ENCODE measurements around the gene ITGAE.

DNA sequence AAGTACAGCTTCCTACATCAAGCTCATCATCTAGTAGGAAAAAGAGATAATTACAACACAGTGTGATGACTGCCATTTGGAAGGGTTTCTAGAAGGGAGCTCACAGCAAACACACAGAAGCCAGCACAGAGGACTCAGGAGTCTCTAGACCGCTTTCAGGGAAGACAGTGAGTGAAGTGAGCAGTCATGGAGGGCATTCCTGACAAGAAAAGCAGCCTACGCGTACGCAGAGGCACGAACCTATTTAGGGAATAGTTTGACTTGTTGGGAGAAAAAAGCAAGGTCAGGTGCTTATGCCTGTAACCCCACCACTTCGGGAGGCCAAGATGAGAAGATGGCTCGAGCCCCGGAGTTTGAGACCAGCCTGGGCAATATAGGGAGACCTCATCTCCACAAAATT is 85.7 kb downstream of the ITGAE start:
- TF ChIP-seq CTCF (IDR thresholded peaks at IDR 0.05) (no peak), POLR2A (IDR thresholded peaks at IDR 0.05) (no peak)
